GM12892 (cell line): Measurements from ENCODE around the gene NR2F6.

Experiments used
- DNase-seq: peaks from one replicate; pipeline ENCODE4 v3.0.0; 2011; ENCODE audit not compliant: insufficient read length
- FAIRE-seq: peaks from 2 replicates; lab custom pipeline; 2011; peaks lifted over from hg19 to GRCh38; lab: Jason Lieb, UNC
- POLR2A ChIP-seq: IDR thresholded peaks from 2 replicates; pipeline ENCODE4 v1.6.1; 2011; ENCODE audit warnings: low read depth, low read length, control low read depth
- POLR2AphosphoS5 ChIP-seq: IDR thresholded peaks from 2 replicates; pipeline ENCODE4 v1.6.1; 2011; ENCODE audit warnings: low read depth, low read length, control low read depth
- TAF1 ChIP-seq: IDR thresholded peaks from 2 replicates; pipeline ENCODE4 v1.6.1; 2011; ENCODE audit warnings: low read depth, mild to moderate bottlenecking, control low read depth, low read length, borderline replicate concordance

NR2F6 gene

DNA sequence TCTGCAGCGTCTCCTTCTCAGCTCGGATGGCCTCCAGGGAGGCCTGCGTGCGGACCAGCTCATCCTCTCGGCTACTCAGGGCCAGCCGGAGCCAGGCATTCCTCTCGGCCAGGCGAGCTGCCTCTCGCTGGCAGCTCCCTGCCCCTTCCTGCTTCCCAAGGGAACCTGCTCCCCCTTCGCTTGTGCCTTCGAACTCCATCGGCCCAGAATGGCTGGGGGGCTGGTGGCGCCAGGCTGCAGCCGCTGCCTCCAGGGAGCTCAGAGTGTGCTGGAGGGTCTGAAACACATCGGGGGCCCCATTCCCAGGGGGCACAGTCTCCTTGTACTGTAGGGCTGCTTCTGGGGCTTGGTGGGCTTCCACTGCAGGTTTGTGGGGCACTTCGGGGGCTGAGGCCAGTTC is 16.8 kb upstream of the NR2F6 start:
- FAIRE-seq, result no peak
- DNase-seq, result no peak

DNA sequence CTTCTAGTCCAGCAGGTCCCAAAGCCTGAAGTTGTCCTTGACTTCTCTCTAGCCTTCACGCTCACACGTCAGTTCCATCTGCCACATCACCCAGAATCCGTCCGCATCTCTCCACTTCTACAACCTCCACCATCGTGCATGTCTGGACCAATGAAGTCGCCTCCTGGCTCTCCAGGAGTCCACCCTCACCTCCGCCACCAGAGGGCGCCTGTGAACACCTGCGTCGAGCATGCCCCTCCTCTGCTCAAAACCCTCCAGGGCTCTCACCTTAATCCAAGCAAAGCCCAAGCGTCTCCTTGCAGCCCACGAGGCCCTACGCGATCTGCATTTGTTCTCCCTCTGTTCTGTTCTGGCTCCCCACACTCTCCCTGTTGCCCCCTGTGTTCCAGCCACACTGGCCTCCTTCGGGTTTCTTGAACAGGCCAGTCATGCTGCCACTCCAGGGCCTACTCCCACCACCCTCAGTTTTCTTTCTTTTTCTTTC is 15.2 kb upstream of the NR2F6 start:
- TF ChIP-seq POLR2A (no peak), POLR2AphosphoS5 (no peak), TAF1 (no peak)
- DNase-seq, result peak; percentile 95
- peak; percentile 97 for FAIRE-seq

More for the DNA sequence above, 16.8 kb upstream of the NR2F6 start:
- no peak for TF ChIP-seq TAF1
- no peak for TF ChIP-seq POLR2A
- no peak for TF ChIP-seq POLR2AphosphoS5

GRCh38 chr19:17259934-17260333 is 14.2 kb upstream of the NR2F6 start:
- no peak for FAIRE-seq

GRCh38 chr19:17259118-17259780 is 13.5 kb upstream of the NR2F6 start:
- TF ChIP-seq POLR2AphosphoS5 (no peak), TAF1 (no peak), POLR2A (no peak)
- DNase-seq, result no peak
- FAIRE-seq, result no peak

More at GRCh38 chr19:17259934-17260333, 14.2 kb upstream of the NR2F6 start:
- no peak for DNase-seq
- no peak for TF ChIP-seq POLR2AphosphoS5
- no peak for TF ChIP-seq TAF1
- TF ChIP-seq POLR2A, result no peak

DNA sequence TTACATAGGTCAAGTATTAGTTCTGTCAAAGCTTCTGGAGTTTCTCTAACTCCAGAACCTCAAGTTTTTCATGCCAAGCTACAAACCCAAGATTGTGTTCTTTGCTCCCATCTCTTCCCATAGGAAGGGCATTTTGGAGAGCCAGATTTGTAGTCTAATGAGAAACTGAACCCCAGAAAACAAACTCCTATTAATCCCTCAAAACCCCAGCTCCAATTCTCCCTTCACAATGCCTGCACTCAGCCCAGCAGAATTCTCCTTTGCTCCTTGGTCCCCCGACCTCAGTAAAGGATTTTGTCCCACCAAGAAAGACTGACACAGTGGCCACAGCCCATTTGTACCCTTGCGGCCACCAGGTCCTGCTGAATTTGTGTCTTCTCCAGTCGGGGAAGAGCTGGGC is 10.4 kb upstream of the NR2F6 start:
- FAIRE-seq (no peak), DNase-seq (no peak)
- no peak for TF ChIP-seq TAF1
- TF ChIP-seq POLR2A, result no peak
- TF ChIP-seq POLR2AphosphoS5, result no peak

GRCh38 chr19:17255150-17255621 is 9.5 kb upstream of the NR2F6 start:
- DNase-seq, result no peak
- FAIRE-seq, result no peak

DNA sequence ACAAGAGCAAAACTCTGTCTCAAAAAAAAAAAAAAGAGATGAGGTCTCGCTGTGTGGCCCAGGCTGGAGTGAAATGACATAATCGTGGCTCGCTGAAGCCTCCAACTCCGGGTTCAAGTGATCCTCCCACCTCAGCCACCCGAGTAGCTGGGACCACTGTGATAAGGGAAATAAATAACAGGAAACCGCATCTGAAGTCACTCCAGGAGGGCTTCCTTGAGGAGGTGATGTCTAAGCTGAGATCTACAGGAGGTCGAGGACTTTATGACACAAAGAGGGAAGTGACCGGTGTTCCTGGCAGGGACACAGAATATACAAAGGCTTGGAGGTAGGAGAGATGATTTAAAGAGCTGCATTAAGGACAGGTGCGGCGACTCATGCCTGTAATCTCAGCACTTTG is 8.9 kb upstream of the NR2F6 start:
- DNase-seq, result no peak
- no peak for TF ChIP-seq TAF1
- TF ChIP-seq POLR2AphosphoS5, result no peak
- no peak for FAIRE-seq

More at GRCh38 chr19:17255150-17255621, 9.5 kb upstream of the NR2F6 start:
- no peak for TF ChIP-seq POLR2AphosphoS5
- no peak for TF ChIP-seq TAF1
- TF ChIP-seq POLR2A, result no peak

DNA sequence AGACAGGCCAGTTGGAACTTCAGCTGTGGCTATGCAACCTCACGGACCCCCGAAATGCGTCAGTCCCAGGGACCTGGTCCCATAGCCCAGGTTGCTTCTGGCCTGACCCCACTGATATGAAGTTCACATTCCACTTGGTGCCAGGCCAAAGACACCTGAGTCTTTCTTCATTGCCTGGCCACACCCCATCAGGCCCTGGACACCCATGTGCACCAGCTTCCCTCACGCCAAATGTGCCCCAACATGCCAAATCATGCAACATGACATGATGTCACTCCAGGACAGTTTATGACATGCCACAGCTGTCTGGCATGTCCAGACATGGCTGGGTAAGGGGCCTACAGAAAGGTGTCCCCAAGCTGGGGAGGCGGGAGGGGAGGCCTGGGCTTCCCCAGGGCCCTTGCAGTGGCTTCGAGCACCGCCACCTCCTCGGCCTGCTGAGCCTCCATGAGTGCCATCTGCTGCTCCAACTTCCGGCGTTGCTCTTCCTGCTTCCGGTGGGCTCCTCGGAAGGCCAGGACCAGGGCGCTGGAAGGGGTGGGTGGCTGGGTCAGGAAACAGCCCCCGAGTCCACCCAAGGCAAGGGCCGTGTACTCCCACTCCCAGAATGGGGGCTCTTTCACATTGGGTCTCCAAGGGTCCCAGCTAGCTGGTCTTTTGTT is 4.3 kb upstream of the NR2F6 start:
- TF ChIP-seq POLR2A (no peak), POLR2AphosphoS5 (no peak)
- no peak for FAIRE-seq
- no peak for DNase-seq

- DNase-seq (no peak), FAIRE-seq (no peak)
- TF ChIP-seq POLR2AphosphoS5, result no peak
- TF ChIP-seq TAF1, result no peak
- no peak for TF ChIP-seq POLR2A
Observed at GRCh38 chr19:17248011-17248776, 2.5 kb upstream of the NR2F6 start.

GRCh38 chr19:17246681-17247425 is 1.1 kb upstream of the NR2F6 start:
- DNase-seq (no peak), FAIRE-seq (no peak)
- TF ChIP-seq POLR2A (no peak), POLR2AphosphoS5 (no peak), TAF1 (no peak)
